Measurements from ENCODE around the gene DHRS3. TPM values are rescaled to one million over a fixed set of nuclear protein-coding genes. Genes with fewer than 3 reads are reported as not detected.
A peak's percentile ranks its signal among the peaks of the same experiment; 100 is the strongest.

DHRS3 gene
- total and polyA plus RNA-seq, 2 of the 13 experiments (the other 11 are each of a cell fraction or from before 2014, with no cell fraction given): 48.5 to 90.5 TPM

DNA sequence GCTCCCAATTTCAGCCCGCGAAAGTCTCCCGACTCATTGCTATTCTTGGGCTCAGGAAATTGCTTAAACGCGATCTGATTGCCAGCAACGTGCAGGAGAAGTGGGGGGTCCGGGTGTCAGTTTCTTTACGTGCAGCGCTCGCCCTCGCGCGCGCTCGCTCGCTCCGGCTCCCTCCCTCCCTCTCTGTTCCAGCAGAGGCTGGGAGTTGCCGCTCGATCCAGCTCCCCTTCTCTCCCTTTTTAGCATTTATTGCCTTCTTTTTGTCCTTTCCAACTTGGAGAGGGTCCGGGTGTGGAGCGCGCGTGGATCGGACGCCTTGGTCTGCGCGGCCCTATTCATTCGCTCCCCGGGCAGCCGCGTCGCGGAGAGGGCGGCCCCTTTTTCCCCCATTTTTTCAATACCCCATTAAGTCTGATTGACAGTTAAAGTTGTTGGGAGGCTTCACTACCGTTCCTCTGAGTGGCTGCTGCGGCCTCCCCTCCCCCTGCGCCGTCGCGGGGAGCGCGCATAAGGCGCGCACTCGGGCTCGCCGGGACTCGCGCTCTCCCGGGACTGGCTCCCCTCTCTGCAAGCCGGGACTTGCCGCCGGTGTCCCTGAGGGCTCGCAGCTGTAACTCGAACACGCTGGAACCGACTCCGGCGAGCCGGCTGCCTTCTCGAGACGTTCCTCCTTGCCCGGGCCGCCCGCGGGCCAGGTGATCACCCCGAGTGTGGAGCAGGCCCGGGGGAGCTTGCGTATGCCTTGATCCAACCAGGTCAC lies at the start of gene DHRS3 (continued):
- no peak for TF ChIP-seq KLF15 (CRISPR knock-in tag; IDR thresholded peaks at IDR 0.05; ENCODE audit: borderline replicate concordance)
- TF ChIP-seq NFYC (CRISPR knock-in tag; IDR thresholded peaks at IDR 0.05): peak; percentile 48
- TF ChIP-seq GFI1 (CRISPR knock-in tag; IDR thresholded peaks at IDR 0.05; ENCODE audit: borderline replicate concordance): peak; percentile 19
- TF ChIP-seq KAT7 (CRISPR knock-in tag; IDR thresholded peaks at IDR 0.05; ENCODE audit: borderline replicate concordance): no peak; the same call in 1 of the 2 replicates
- TF ChIP-seq, protein P1, sequence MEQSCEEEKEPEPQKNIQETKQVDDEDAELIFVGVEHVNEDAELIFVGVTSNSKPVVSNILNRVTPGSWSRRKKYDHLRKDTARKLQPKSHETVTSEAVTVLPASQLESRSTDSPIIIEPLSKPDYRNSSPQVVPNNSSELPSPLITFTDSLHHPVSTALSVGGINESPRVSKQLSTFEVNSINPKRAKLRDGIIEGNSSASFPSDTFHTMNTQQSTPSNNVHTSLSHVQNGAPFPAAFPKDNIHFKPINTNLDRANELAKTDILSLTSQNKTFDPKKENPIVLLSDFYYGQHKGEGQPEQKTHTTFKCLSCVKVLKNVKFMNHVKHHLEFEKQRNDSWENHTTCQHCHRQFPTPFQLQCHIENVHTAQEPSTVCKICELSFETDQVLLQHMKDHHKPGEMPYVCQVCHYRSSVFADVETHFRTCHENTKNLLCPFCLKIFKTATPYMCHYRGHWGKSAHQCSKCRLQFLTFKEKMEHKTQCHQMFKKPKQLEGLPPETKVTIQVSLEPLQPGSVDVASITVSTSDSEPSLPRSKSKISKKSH (CRISPR knock-in tag; IDR thresholded peaks at IDR 0.05; ENCODE audit: borderline replicate concordance): 0 out of 2 replicates have a peak, but pooled peaks have one; percentile 38
- 0 out of 2 replicates have a peak, but pooled peaks have one; percentile 58 for TF ChIP-seq CHD2 (IDR thresholded peaks at IDR 0.05; ENCODE audit: low read depth, low read length)
- peak; percentile 53 for TF ChIP-seq YY1 (IDR thresholded peaks at IDR 0.05; ENCODE audit: insufficient read depth, insufficient replicate concordance, low read depth, low read length)
- TF ChIP-seq, protein P2, sequence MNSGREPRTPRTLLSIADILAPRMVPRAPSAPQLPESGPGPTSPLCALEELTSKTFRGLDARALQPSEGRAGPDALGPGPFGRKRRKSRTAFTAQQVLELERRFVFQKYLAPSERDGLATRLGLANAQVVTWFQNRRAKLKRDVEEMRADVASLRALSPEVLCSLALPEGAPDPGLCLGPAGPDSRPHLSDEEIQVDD (CRISPR knock-in tag; IDR thresholded peaks at IDR 0.05; ENCODE audit: borderline replicate concordance): no peak
- 0 out of 2 replicates have a peak, but pooled peaks have one; percentile 60 for TF ChIP-seq SNAI1 (CRISPR knock-in tag; IDR thresholded peaks at IDR 0.05; ENCODE audit: borderline replicate concordance)
- peak; percentile 43 for TF ChIP-seq ASH2L (IDR thresholded peaks at IDR 0.05; ENCODE audit: insufficient read length, low read depth, low read length)
- peak; percentile 13 for TF ChIP-seq TBL1XR1 (IDR thresholded peaks at IDR 0.05; ENCODE audit: borderline replicate concordance, low read length, partially characterized antibody)
- no peak for TF ChIP-seq HHEX (CRISPR knock-in tag; IDR thresholded peaks at IDR 0.05)
- no peak for TF ChIP-seq SMARCC2 (IDR thresholded peaks at IDR 0.05)
- peak; percentile 49 for TF ChIP-seq RARA (CRISPR knock-in tag; IDR thresholded peaks at IDR 0.05)
- TF ChIP-seq NFE2 (CRISPR knock-in tag; IDR thresholded peaks at IDR 0.05): no peak
- TF ChIP-seq KLF6 (CRISPR knock-in tag; IDR thresholded peaks at IDR 0.05): no peak; the same call in 1 of the 2 replicates
- peak; percentile 84; the same call in 1 of the 2 replicates for TF ChIP-seq SRY (CRISPR knock-in tag; IDR thresholded peaks at IDR 0.05)
- peak; percentile 10; the same call in 1 of the 3 replicates for TF ChIP-seq MXI1 (IDR thresholded peaks at IDR 0.05; ENCODE audit: borderline replicate concordance, low read depth, low read length)
- TF ChIP-seq GABPB1 (CRISPR knock-in tag; IDR thresholded peaks at IDR 0.05): peak; percentile 69
- no peak for TF ChIP-seq STAT5B (CRISPR knock-in tag; IDR thresholded peaks at IDR 0.05)
